Transverse colon (tissue), 4 donors: ENCODE measurements around the gene ADM2.

ENCODE experiments used
- EP300 ChIP-seq: sonication (generic); formaldehyde crosslinking; IDR thresholded peaks from one replicate; pipeline ENCODE4 v1.6.1; 2017; ENCODE audit warnings: antibody characterized with exemption, low read depth
- POLR2A ChIP-seq: fragments of 450-650 bp; IDR thresholded peaks from one replicate; pipeline ENCODE4 v1.6.1; 2016; ENCODE audit warnings: antibody characterized with exemption, mild to moderate bottlenecking, moderate library complexity
- POLR2AphosphoS5 ChIP-seq, 3 donors: sonication (generic); formaldehyde crosslinking; IDR thresholded peaks; one replicate each; pipeline ENCODE4 v1.6.1; 2016; ENCODE audit warnings: antibody characterized with exemption in 3 of 3
- TF ChIP-seq, protein P1 (sequence below), 5 experiments: fragments of 200-600 bp in 3 of 5; fragments of 450-650 bp in 2 of 5; sonication (generic) in 3 of 5; IDR thresholded peaks; 1 replicate in 2 of 5; 2 replicates in 3 of 5; pipeline ENCODE4 v1.5.1; 2016 to 2017; ENCODE audit warnings: antibody characterized with exemption in 5 of 5, inconsistent platforms in 3 of 5, mild to moderate bottlenecking in 2 of 5, moderate library complexity in 1 of 5

DNA sequence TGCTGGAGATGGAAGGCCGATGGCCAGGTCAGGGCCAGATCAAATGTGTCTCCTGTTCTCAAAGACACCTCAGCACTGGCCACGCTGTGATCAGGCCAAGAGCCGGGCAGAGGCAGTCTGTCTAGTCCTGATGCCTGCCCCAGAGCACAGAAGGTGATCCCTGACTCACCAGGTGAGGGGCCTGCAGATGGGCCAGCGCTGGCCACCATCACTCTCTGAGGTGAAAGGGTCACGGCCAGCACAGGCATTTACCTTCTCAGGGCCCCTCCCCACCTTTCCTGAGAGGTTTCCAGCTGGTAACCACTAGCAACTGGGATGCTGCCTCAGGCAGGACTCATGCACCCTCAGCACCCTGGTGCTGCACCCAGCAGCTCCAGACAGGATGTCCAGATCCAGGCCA lies 9.4 kb upstream of the ADM2 start:
- TF ChIP-seq, protein P1, sequence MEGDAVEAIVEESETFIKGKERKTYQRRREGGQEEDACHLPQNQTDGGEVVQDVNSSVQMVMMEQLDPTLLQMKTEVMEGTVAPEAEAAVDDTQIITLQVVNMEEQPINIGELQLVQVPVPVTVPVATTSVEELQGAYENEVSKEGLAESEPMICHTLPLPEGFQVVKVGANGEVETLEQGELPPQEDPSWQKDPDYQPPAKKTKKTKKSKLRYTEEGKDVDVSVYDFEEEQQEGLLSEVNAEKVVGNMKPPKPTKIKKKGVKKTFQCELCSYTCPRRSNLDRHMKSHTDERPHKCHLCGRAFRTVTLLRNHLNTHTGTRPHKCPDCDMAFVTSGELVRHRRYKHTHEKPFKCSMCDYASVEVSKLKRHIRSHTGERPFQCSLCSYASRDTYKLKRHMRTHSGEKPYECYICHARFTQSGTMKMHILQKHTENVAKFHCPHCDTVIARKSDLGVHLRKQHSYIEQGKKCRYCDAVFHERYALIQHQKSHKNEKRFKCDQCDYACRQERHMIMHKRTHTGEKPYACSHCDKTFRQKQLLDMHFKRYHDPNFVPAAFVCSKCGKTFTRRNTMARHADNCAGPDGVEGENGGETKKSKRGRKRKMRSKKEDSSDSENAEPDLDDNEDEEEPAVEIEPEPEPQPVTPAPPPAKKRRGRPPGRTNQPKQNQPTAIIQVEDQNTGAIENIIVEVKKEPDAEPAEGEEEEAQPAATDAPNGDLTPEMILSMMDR (IDR thresholded peaks at IDR 0.05) = no peak
- TF ChIP-seq EP300 = no peak
- TF ChIP-seq POLR2A = no peak
- TF ChIP-seq POLR2AphosphoS5 (IDR thresholded peaks at IDR 0.05) = no peak
